ENCODE results near the gene CALCB. TPM values are rescaled to one million over a fixed set of nuclear protein-coding genes. Genes with fewer than 3 reads are reported as not detected.
"Not testable (repeated sequence)": the region's sequence is repeated elsewhere in the genome, so short reads cannot be mapped to it uniquely, and the experiment has no call there.

CALCB gene
- total RNA-seq (ENCODE audit: low replicate concordance), result 0.62 and 3.1 TPM in 2 replicates

- Histone ChIP-seq H3K36me3 (no peaks in the 10 kb centered on the region), H3K4me3 (peak within 1 kb of the TSS; percentile 57), H4K20me1 (ENCODE audit: low read depth) (no peaks in the 10 kb centered on the region), H3K27me3 (peaks cover 33% of the 10 kb centered on the region), H3K4me2 (peak within 1 kb of the TSS; percentile 92), H3F3A (ENCODE audit: low read depth) (peaks cover 9% of the 10 kb centered on the region), H2AFZ (replicated peaks) (peak within 1 kb of the TSS; percentile 97), H3K79me2 (ENCODE audit: low read depth) (no peaks in the 10 kb centered on the region), H3K9ac (no peak within 1 kb of the TSS), H3K4me1 (no peaks in the 10 kb centered on the region), H3K9me3 (ENCODE audit: low read depth) (no peaks in the 10 kb centered on the region), H3K27ac (no peak within 1 kb of the TSS)
- Mint-ChIP-seq H3K36me3 (no peaks in the 10 kb centered on the region), H3K4me1 (peaks cover 6% of the 10 kb centered on the region), H3K9me3 (peaks cover 7% of the 10 kb centered on the region), H3K4me3 (peak within 1 kb of the TSS; percentile 82), H3K27me3 (ENCODE audit: insufficient read depth, low read depth) (peaks cover 11% of the 10 kb centered on the region), H3K27ac (no peak within 1 kb of the TSS)
- peak; percentile 58 for TF ChIP-seq EZH2 (IDR thresholded peaks at IDR 0.05)
- no peak for TF ChIP-seq EZH2phosphoT487 (IDR thresholded peaks at IDR 0.05)
- peak; percentile 75 for DNase-seq (ENCODE audit: low spot score)
Measured at GRCh38 chr11:15073361-15074205, at the start of gene CALCB. TSS of gene CALCB (plus strand) at chr11:15073593. CDS start at chr11:15074719, 1,126 bp downstream.

- no peak overlapping the region for H3K27ac ChIP-seq
- no peaks in the 10 kb centered on the region for H3K4me1 ChIP-seq
- no peak for TF ChIP-seq EZH2 (IDR thresholded peaks at IDR 0.05)
- no peak for TF ChIP-seq EZH2phosphoT487 (IDR thresholded peaks at IDR 0.05)
- TF ChIP-seq CTCF (IDR thresholded peaks at IDR 0.05), result no peak
- no peaks in the 10 kb centered on the region for H3F3A ChIP-seq (ENCODE audit: low read depth)
- H3K9me3 ChIP-seq (ENCODE audit: low read depth), result peaks cover 10% of the 10 kb centered on the region
- no peaks in the 10 kb centered on the region for H3K79me2 ChIP-seq (ENCODE audit: low read depth)
- H3K4me2 ChIP-seq, result no peak overlapping the region
- H3K9ac ChIP-seq, result no peak overlapping the region
- no peak overlapping the region for H3K27ac Mint-ChIP-seq
- no peaks in the 10 kb centered on the region for H4K20me1 ChIP-seq (ENCODE audit: low read depth)
- H3K4me3 Mint-ChIP-seq, result no peak overlapping the region
- H3K27me3 ChIP-seq, result no peaks in the 10 kb centered on the region
- H3K36me3 ChIP-seq, result no peaks in the 10 kb centered on the region
- peaks cover 6% of the 10 kb centered on the region for H3K9me3 Mint-ChIP-seq
- no peaks in the 10 kb centered on the region for H3K36me3 Mint-ChIP-seq
- no peaks in the 10 kb centered on the region for H3K27me3 Mint-ChIP-seq (ENCODE audit: insufficient read depth, low read depth)
- H3K4me1 Mint-ChIP-seq, result no peaks in the 10 kb centered on the region
- DNase-seq (ENCODE audit: low spot score), result no peak
- no peak overlapping the region for H3K4me3 ChIP-seq
- no peak overlapping the region for H2AFZ ChIP-seq (replicated peaks)
Measured at GRCh38 chr11:15027011-15027410, 46.4 kb upstream of the CALCB start.

GRCh38 chr11:15027956-15028355 is 45.4 kb upstream of the CALCB start:
- Histone ChIP-seq H3K9me3 (ENCODE audit: low read depth) (peaks cover 6% of the 10 kb centered on the region), H3K79me2 (ENCODE audit: low read depth) (no peaks in the 10 kb centered on the region), H3K4me1 (no peaks in the 10 kb centered on the region), H3K4me2 (no peak overlapping the region), H3K27me3 (no peaks in the 10 kb centered on the region), H2AFZ (replicated peaks) (no peak overlapping the region), H3F3A (ENCODE audit: low read depth) (no peaks in the 10 kb centered on the region), H3K4me3 (no peak overlapping the region), H3K27ac (no peak overlapping the region), H3K36me3 (no peaks in the 10 kb centered on the region), H3K9ac (no peak overlapping the region), H4K20me1 (ENCODE audit: low read depth) (no peaks in the 10 kb centered on the region)
- Mint-ChIP-seq H3K36me3 (no peaks in the 10 kb centered on the region), H3K9me3 (peaks cover 4% of the 10 kb centered on the region), H3K27me3 (ENCODE audit: insufficient read depth, low read depth) (no peaks in the 10 kb centered on the region), H3K4me1 (no peaks in the 10 kb centered on the region), H3K27ac (no peak overlapping the region), H3K4me3 (no peak overlapping the region)
- no peak for DNase-seq (ENCODE audit: low spot score)
- TF ChIP-seq EZH2 (IDR thresholded peaks at IDR 0.05) (no peak), CTCF (IDR thresholded peaks at IDR 0.05) (no peak), EZH2phosphoT487 (IDR thresholded peaks at IDR 0.05) (no peak)

GRCh38 chr11:15028379-15028778 is 45.0 kb upstream of the CALCB start:
- Histone ChIP-seq H3F3A (ENCODE audit: low read depth) (no peaks in the 10 kb centered on the region), H3K4me3 (no peak overlapping the region), H3K27me3 (no peaks in the 10 kb centered on the region), H3K79me2 (ENCODE audit: low read depth) (no peaks in the 10 kb centered on the region), H3K27ac (no peak overlapping the region), H2AFZ (replicated peaks) (no peak overlapping the region), H4K20me1 (ENCODE audit: low read depth) (no peaks in the 10 kb centered on the region), H3K4me2 (no peak overlapping the region), H3K9me3 (ENCODE audit: low read depth) (peaks cover 6% of the 10 kb centered on the region), H3K9ac (no peak overlapping the region), H3K4me1 (no peaks in the 10 kb centered on the region), H3K36me3 (no peaks in the 10 kb centered on the region)
- no peak overlapping the region for H3K27ac Mint-ChIP-seq
- H3K27me3 Mint-ChIP-seq (ENCODE audit: insufficient read depth, low read depth), result no peaks in the 10 kb centered on the region
- no peaks in the 10 kb centered on the region for H3K4me1 Mint-ChIP-seq
- no peak for DNase-seq (ENCODE audit: low spot score)
- TF ChIP-seq CTCF (IDR thresholded peaks at IDR 0.05) (no peak), EZH2phosphoT487 (IDR thresholded peaks at IDR 0.05) (no peak), EZH2 (IDR thresholded peaks at IDR 0.05) (no peak)
- no peak overlapping the region for H3K4me3 Mint-ChIP-seq
- H3K9me3 Mint-ChIP-seq, result peaks cover 4% of the 10 kb centered on the region
- H3K36me3 Mint-ChIP-seq, result no peaks in the 10 kb centered on the region

- not testable (repeated sequence) for H3K4me1 Mint-ChIP-seq; H3K4me3 Mint-ChIP-seq; H4K20me1 ChIP-seq (ENCODE audit: low read depth); H3K9ac ChIP-seq; H3K27me3 ChIP-seq; H3K27ac Mint-ChIP-seq; H2AFZ ChIP-seq (replicated peaks); H3K79me2 ChIP-seq (ENCODE audit: low read depth); H3K4me2 ChIP-seq; H3K4me3 ChIP-seq; H3K9me3 ChIP-seq (ENCODE audit: low read depth); H3F3A ChIP-seq (ENCODE audit: low read depth); H3K27me3 Mint-ChIP-seq (ENCODE audit: insufficient read depth, low read depth); H3K9me3 Mint-ChIP-seq; H3K27ac ChIP-seq; H3K4me1 ChIP-seq; H3K36me3 Mint-ChIP-seq; H3K36me3 ChIP-seq; DNase-seq (ENCODE audit: low spot score)
Measured at GRCh38 chr11:15031945-15032344, 41.4 kb upstream of the CALCB start.

All from neural progenitor cell (in vitro differentiated cells).